Esophagus muscularis mucosa (tissue), 4 donors: ENCODE results near the gene LRRC47. TPM values are rescaled to one million over a fixed set of nuclear protein-coding genes. Genes with fewer than 3 reads are reported as not detected.

Source experiments
- DNase-seq: peaks from one replicate; pipeline ENCODE4 v3.0.0-alpha.2; 2017; ENCODE audit errors: extremely low spot score
- H3K27ac ChIP-seq, 4 donors: fragments of 200-600 bp; sonication (generic); replicated peaks in 1 of 4; 1 replicate in 3 of 4; 2 replicates in 1 of 4; pipeline ENCODE4 v1.5.1; 2016 to 2019; ENCODE audit warnings: mild to moderate bottlenecking in 1 of 4
- H3K27me3 ChIP-seq, 4 donors: fragments of 200-600 bp; sonication (generic); one replicate each; pipeline versions ENCODE4 v1.5.1 to v1.6.0; 2016 to 2019
- H3K36me3 ChIP-seq, 4 donors: fragments of 200-600 bp; sonication (generic); one replicate each; pipeline ENCODE4 v1.5.1; 2016 to 2019
- H3K4me1 ChIP-seq, 4 donors: fragments of 200-600 bp; sonication (generic); one replicate each; pipeline ENCODE4 v1.5.1; 2016 to 2019
- H3K4me3 ChIP-seq, 4 donors: fragments of 200-600 bp; sonication (generic); 1 replicate in 2 of 4; 2 replicates in 2 of 4; pipeline ENCODE4 v1.5.1; 2016 to 2019; ENCODE audit warnings: mild to moderate bottlenecking in 4 of 4, moderate library complexity in 1 of 4
- H3K9me3 ChIP-seq, 4 donors: fragments of 200-600 bp; sonication (generic); 1 replicate in 3 of 4; 2 replicates in 1 of 4; pipeline ENCODE4 v1.5.1; 2016 to 2019
- CTCF ChIP-seq, 3 experiments: fragments of 200-600 bp in 2 of 3; fragments of 450-650 bp in 1 of 3; sonication (generic) in 2 of 3; IDR thresholded peaks; one replicate each; pipeline ENCODE4 v1.5.1; 2017 to 2019; ENCODE audit warnings: antibody characterized with exemption in 3 of 3, mild to moderate bottlenecking in 2 of 3, moderate library complexity in 1 of 3
- EP300 ChIP-seq: sonication (generic); formaldehyde crosslinking; IDR thresholded peaks from one replicate; pipeline ENCODE4 v1.6.1; 2017; ENCODE audit warnings: antibody characterized with exemption
- POLR2A ChIP-seq: fragments of 450-650 bp; IDR thresholded peaks from one replicate; pipeline ENCODE4 v1.6.1; 2017; ENCODE audit warnings: antibody characterized with exemption, moderate library complexity, mild to moderate bottlenecking, low read depth
- POLR2AphosphoS5 ChIP-seq, 2 donors: sonication (generic); formaldehyde crosslinking; IDR thresholded peaks; one replicate each; pipeline ENCODE4 v1.6.1; 2017; ENCODE audit warnings: antibody characterized with exemption in 2 of 2
- WGBS: methylation state at CpG from one replicate; pipeline ENCODE4 v1.1.5; 2018; 5-methylcytosine and 5-hydroxymethylcytosine counted together
- intact Hi-C: fragments of 100-400 bp; cut with DNase I; formaldehyde crosslinking; loops from one replicate; pipeline ENCODE4 v1.15.1; 2023
- total RNA-seq, 4 donors: library from RNA; depleted of rRNA; stranded (reverse); fragments of >200 nt; gene quantifications; one replicate each; pipeline versions ENCODE4 v1.1.0 to v1.2.1, GENCODE V29; 2016

Gene LRRC47
- total RNA-seq, 4 donors from 2014 or later = 34.1 to 51.6 (median 44.1) TPM

- peak overlapping the region; percentile 84 to 93 (median 86) for H3K4me3 ChIP-seq
- 48% methylated on average over 6 of the region's 6 CpGs for WGBS
- intact Hi-C loops = no loop called here
- H3K9me3 ChIP-seq = no peaks in the 10 kb centered on the region
- TF ChIP-seq CTCF (IDR thresholded peaks at IDR 0.05) = no peak
- no peak for TF ChIP-seq POLR2A
- TF ChIP-seq POLR2AphosphoS5 (IDR thresholded peaks at IDR 0.05) = no peak
- no peak for TF ChIP-seq EP300
- H3K27me3 ChIP-seq = peaks cover 0 to 6% (median 0%) of the 10 kb centered on the region in 4 donors
- peaks cover 20 to 51% (median 35%) of the 10 kb centered on the region in 4 donors for H3K4me1 ChIP-seq
- H3K36me3 ChIP-seq = peaks cover under 1 to 24% (median 9%) of the 10 kb centered on the region in 4 donors
- peak overlapping the region; percentile 80 to 90 (median 84) for H3K27ac ChIP-seq
- no peak for DNase-seq
These were observed 48.8 kb downstream of the LRRC47 start for GRCh38 chr1:3747522-3747848.

- Histone ChIP-seq H3K27me3 (peaks cover 0 to under 1% (median 0%) of the 10 kb centered on the region in 4 donors), H3K9me3 (no peaks in the 10 kb centered on the region), H3K36me3 (peaks cover 5 to 29% (median 14%) of the 10 kb centered on the region in 4 donors), H3K4me1 (peaks cover 20 to 51% (median 35%) of the 10 kb centered on the region in 4 donors), H3K4me3 (peak overlapping the region; percentile 84 to 93 (median 86)), H3K27ac (peak overlapping the region; percentile 80 to 90 (median 84))
- TF ChIP-seq POLR2A = peak; percentile 35
- no peak for TF ChIP-seq EP300
- peak; percentile 50 to 77 for TF ChIP-seq POLR2AphosphoS5 (IDR thresholded peaks at IDR 0.05)
- no peak for TF ChIP-seq CTCF (IDR thresholded peaks at IDR 0.05)
- intact Hi-C loops = no loop called here
- WGBS = 2% methylated on average over 27 of the region's 73 CpGs
- peak; percentile 96 for DNase-seq
These were observed 49.3 kb downstream of the LRRC47 start for GRCh38 chr1:3746830-3747521.

- 15% methylated on average over 34 of the region's 35 CpGs for WGBS
- H3K4me1 ChIP-seq = peaks cover 20 to 51% (median 35%) of the 10 kb centered on the region in 4 donors
- H3K27ac ChIP-seq = peak overlapping the region; percentile 80 to 90 (median 84)
- DNase-seq = no peak
- intact Hi-C loops = no loop called here
- H3K36me3 ChIP-seq = peaks cover 9 to 35% (median 20%) of the 10 kb centered on the region in 4 donors
- TF ChIP-seq CTCF (IDR thresholded peaks at IDR 0.05) (no peak), POLR2A (no peak), EP300 (no peak), POLR2AphosphoS5 (IDR thresholded peaks at IDR 0.05) (peak in 1 of 2 donors; percentile 15)
- H3K27me3 ChIP-seq = no peaks in the 10 kb centered on the region
- H3K9me3 ChIP-seq = no peaks in the 10 kb centered on the region
- peak overlapping the region; percentile 84 to 93 (median 86) for H3K4me3 ChIP-seq
These were observed 49.9 kb downstream of the LRRC47 start for GRCh38 chr1:3746389-3746829.

- intact Hi-C loops = no loop called here
- Histone ChIP-seq H3K36me3 (peaks cover 9 to 41% (median 25%) of the 10 kb centered on the region in 4 donors), H3K27ac (peak overlapping the region in 3 of 4 donors; percentile 9 to 90 (median 86)), H3K4me3 (peak overlapping the region; percentile 84 to 93 (median 86)), H3K9me3 (no peaks in the 10 kb centered on the region), H3K27me3 (no peaks in the 10 kb centered on the region), H3K4me1 (peaks cover 20 to 51% (median 35%) of the 10 kb centered on the region in 4 donors)
- WGBS = 81% methylated on average over 19 of the region's 25 CpGs
- no peak for TF ChIP-seq CTCF (IDR thresholded peaks at IDR 0.05)
- DNase-seq = no peak
These were observed 50.5 kb downstream of the LRRC47 start for GRCh38 chr1:3745590-3746381.
